H54 (cell line): ENCODE results near the gene GFM2.
A peak's percentile ranks its signal among the peaks of the same experiment; 100 is the strongest.
"Not testable (repeated sequence)": the region's sequence is repeated elsewhere in the genome, so short reads cannot be mapped to it uniquely, and the experiment has no call there.

Experiments used
- DNase-seq: peaks from one replicate; pipeline ENCODE4 v3.0.0; 2011; ENCODE audit warnings: low spot score, mixed read lengths; ENCODE audit not compliant: insufficient read length
- FAIRE-seq: peaks from 3 replicates; lab custom pipeline; 2011; peaks lifted over from hg19 to GRCh38; lab: Jason Lieb, UNC
- POLR2A ChIP-seq: IDR thresholded peaks from 2 replicates; pipeline ENCODE4 v1.6.1; 2011; ENCODE audit warnings: low read depth, mild to moderate bottlenecking, low read length

GFM2 gene

GRCh38 chr5:74766849-74767578 lies at the start of gene GFM2, which contains the start of gene NSA2:
Gene GFM2, minus strand, starts transcription at chr5:74767117. Its CDS starts 3,375 bp downstream, at chr5:74763742.
Gene NSA2, plus strand, starts transcription at chr5:74767249. Its CDS starts 112 bp downstream, at chr5:74767361.
- TF ChIP-seq POLR2A: peak; percentile 30
- peak; percentile 78 for FAIRE-seq

GRCh38 chr5:74810915-74811314 lies 44.0 kb upstream of the GFM2 start:
- no peak for TF ChIP-seq POLR2A
- DNase-seq (no peak), FAIRE-seq (no peak)

More at GRCh38 chr5:74766849-74767578, at the start of gene GFM2, which contains the start of gene NSA2:
- DNase-seq: peak; percentile 44

GRCh38 chr5:74801941-74802340 lies 35.0 kb upstream of the GFM2 start:
- no peak for DNase-seq
- no peak for TF ChIP-seq POLR2A
- peak; percentile 92 for FAIRE-seq

DNA sequence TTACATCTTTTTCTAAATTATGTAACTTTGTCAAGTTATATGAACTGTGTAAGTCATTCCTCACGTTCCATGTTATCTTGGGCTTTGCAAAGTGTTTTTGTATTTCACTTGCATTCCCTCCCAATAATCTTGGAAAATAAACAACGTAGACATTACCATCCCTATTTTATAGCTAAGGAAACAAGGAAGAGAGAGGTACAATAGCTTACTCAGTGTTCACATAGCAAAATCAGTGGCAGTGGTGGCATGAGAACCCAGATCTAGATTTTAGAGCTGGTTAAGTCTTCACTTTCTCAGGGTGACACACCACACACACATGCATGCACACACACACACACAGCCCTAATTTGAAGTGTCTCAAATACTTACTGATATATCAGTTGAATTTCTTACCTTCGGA lies 34.3 kb upstream of the GFM2 start:
- DNase-seq: no peak
- no peak for FAIRE-seq
- TF ChIP-seq POLR2A: no peak

GRCh38 chr5:74798977-74799911 lies 32.3 kb upstream of the GFM2 start:
- FAIRE-seq (peak; percentile 83), DNase-seq (no peak)
- no peak for TF ChIP-seq POLR2A

GRCh38 chr5:74791669-74792068 lies 24.8 kb upstream of the GFM2 start:
- not testable (repeated sequence) for FAIRE-seq

GRCh38 chr5:74787424-74787823 lies 20.5 kb upstream of the GFM2 start:
- TF ChIP-seq POLR2A: no peak
- FAIRE-seq: no peak

More at GRCh38 chr5:74791669-74792068, 24.8 kb upstream of the GFM2 start:
- DNase-seq: not testable (repeated sequence)

DNA sequence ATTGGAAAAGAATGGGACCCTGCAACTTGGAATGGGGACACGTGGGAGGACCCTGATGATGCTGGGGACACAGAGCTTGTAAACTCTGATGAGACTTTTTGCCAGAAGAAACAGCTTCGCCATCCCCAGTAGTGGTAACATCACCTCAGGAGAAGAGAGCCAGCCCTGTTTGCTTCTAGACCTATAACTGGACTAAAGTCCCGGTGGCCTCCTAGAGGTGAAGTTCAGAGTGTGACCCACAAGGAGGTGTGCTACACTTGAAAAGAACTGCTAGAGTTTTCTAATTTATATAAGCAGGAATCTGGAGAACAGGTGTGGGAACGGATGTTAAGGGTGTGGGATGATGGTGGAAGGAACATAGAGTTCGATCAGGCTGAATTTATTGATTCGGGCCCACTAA lies 19.9 kb upstream of the GFM2 start:
- no peak for DNase-seq
- no peak for FAIRE-seq
- no peak for TF ChIP-seq POLR2A

More at GRCh38 chr5:74787424-74787823, 20.5 kb upstream of the GFM2 start:
- DNase-seq: no peak

DNA sequence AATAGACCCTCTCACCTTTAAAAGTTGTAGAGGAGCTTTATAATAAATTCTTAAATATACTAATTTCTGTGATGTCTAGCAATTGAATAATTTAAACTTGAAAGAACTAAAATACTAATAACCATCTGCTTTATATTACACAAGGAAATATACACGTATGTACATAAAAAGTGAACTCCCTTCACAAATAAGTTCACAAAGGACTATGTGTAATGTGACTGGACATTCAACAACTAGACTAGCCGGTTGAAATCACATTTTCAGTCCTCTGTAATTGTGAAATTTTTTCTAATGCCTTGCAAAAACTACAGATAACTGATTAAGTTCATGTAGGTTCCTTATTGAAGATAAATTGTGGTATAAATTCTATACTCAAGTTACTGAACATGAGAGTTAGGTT lies 11.7 kb upstream of the GFM2 start:
- no peak for FAIRE-seq
- no peak for TF ChIP-seq POLR2A

GRCh38 chr5:74772359-74772758 lies 5.4 kb upstream of the GFM2 start:
- DNase-seq (no peak), FAIRE-seq (no peak)
- TF ChIP-seq POLR2A: no peak

More for the DNA sequence above, 11.7 kb upstream of the GFM2 start:
- DNase-seq: no peak

DNA sequence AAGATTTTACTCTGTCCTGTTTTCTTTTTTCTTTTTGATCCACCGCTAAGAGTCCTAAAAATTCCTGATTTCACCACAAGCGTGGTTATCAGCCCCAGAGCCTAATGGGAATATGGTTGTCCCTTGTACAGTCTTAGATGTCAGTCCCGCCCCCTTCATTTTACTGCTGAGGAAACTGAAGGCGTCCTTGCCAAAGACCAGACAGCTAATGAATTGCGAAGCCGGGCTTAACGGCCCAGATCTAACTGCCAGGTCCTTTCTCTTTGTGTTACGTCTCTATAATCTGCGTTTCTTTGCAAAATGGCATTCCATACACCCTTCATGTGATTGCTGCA lies 629 bp upstream of the GFM2 start:
- DNase-seq (peak; percentile 8), FAIRE-seq (no peak)
- TF ChIP-seq POLR2A: no peak

DNA sequence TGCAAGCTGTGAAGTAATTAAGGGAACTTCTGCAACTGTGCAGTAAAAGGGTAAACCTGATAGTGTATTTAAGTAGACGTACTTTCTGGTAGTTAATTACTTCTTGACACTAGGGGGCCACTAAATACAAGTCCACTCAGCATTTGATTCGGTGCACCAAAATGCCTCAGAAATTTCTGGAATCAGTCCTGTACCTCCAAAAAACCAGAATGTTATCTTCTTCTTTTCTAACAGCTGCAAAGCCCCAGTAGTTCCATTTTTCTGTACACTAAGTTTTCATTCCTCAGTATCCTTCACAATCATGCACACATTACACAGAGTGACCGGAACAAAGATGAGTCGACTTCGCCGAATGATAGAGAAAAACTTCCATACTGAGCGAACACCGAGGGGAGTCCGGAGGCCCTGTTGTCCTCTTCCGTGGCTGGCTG lies 484 bp downstream of the GFM2 start:
- DNase-seq: no peak
- no peak for FAIRE-seq
- no peak for TF ChIP-seq POLR2A

GRCh38 chr5:74765929-74766328 lies 988 bp downstream of the GFM2 start:
- no peak for TF ChIP-seq POLR2A
- FAIRE-seq (no peak), DNase-seq (no peak)

- no peak for FAIRE-seq
- TF ChIP-seq POLR2A: no peak
Measured at GRCh38 chr5:74765201-74765600, 1.7 kb downstream of the GFM2 start.

More at GRCh38 chr5:74765201-74765600, 1.7 kb downstream of the GFM2 start:
- DNase-seq: no peak
